ENCODE data around the gene CABLES2.

DNA sequence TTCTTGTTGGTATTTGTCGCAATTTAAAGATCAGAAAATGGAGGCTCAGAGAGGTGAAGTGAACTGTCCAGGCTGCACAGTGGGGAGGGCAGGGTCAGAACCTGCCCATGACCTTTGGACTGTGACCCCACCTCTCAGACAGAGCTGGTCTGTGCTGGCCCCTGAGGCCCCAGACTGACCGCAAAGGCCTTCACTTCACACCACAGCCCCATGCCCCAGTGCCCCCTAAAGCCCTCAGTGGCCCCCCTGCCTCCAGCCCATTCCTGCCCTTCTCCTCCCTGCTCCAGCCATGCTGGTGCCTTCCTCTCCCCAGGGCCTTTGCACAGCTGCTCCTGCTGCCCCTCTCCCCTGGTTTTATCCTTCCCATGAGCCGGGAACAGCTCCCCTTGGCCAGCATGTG, 29.6 kb upstream of the CABLES2 start:
- no peak for TF ChIP-seq CTCF (conservative IDR thresholded peaks at IDR 0.05; ENCODE audit: low read length)
- no peak for TF ChIP-seq EZH2phosphoT487 (IDR thresholded peaks at IDR 0.05; ENCODE audit: borderline replicate concordance, low read depth, low read length)

All from OCI-LY7 (cell line).